Kidney (tissue), 14 donors: ENCODE measurements around the gene LIME1. TPM values are rescaled to one million over a fixed set of nuclear protein-coding genes. Genes with fewer than 3 reads are reported as not detected.

Source experiments
- DNase-seq, 5 donors: peaks; one replicate each; pipeline ENCODE4 v3.0.0-alpha.2; 2013 to 2020
- FAIRE-seq: peaks from 2 replicates; lab custom pipeline; 2012; peaks lifted over from hg19 to GRCh38; lab: Jason Lieb, UNC
- H3K27ac ChIP-seq, 2 donors: one replicate each; pipeline ENCODE4 v1.7.0; 2013; ENCODE audit warnings: low read depth in 2 of 2, low read length in 2 of 2, inconsistent platforms in 1 of 2
- H3K27me3 ChIP-seq: one replicate; pipeline ENCODE4 v1.7.1; 2013; ENCODE audit warnings: low read length, inconsistent platforms; ENCODE audit not compliant: control insufficient read depth, insufficient read depth
- H3K36me3 ChIP-seq, 3 donors: one replicate each; pipeline versions ENCODE4 v1.7.0 to v1.7.1; 2013; ENCODE audit warnings: low read length in 3 of 3, control low read depth in 1 of 3, inconsistent platforms in 1 of 3; ENCODE audit not compliant: insufficient read depth in 3 of 3, control insufficient read depth in 2 of 3
- H3K4me1 ChIP-seq, 3 donors: one replicate each; pipeline versions ENCODE4 v1.7.0 to v1.7.1; 2013; ENCODE audit warnings: low read length in 3 of 3, inconsistent platforms in 1 of 3, low read depth in 1 of 3; ENCODE audit not compliant: control insufficient read depth in 2 of 3, insufficient read depth in 2 of 3
- H3K4me3 ChIP-seq, 3 donors: one replicate each; pipeline versions ENCODE4 v1.7.0 to v1.8.1; 2013; ENCODE audit warnings: low read length in 3 of 3, control low read depth in 1 of 3, inconsistent platforms in 1 of 3
- H3K9ac ChIP-seq, 3 donors: one replicate each; pipeline versions ENCODE4 v1.7.0 to v1.7.1; 2013; ENCODE audit warnings: low read length in 3 of 3, control low read depth in 1 of 3, inconsistent platforms in 1 of 3
- H3K9me3 ChIP-seq, 3 donors: one replicate each; pipeline versions ENCODE4 v1.7.0 to v1.7.1; 2013; ENCODE audit warnings: low read length in 3 of 3, control low read depth in 1 of 3, inconsistent platforms in 1 of 3; ENCODE audit not compliant: control insufficient read depth in 2 of 3, insufficient read depth in 1 of 3
- intact Hi-C: fragments of 100-400 bp; cut with DNase I; formaldehyde crosslinking; loops from one replicate; pipeline ENCODE4 v1.11.1; 2022
- polyA plus RNA-seq: library from polyadenylated mRNA; stranded (reverse); fragments of 350-450 nt; fragmentation: Illumina TruSeq; extraction: RNeasy Lipid Tissue Mini Kit (QIAGEN cat#74804); gene quantifications from one replicate; pipeline ENCODE4 v1.2.3, GENCODE V29; 2014; ENCODE audit warnings: low read depth, low replicate concordance; ENCODE audit not compliant: insufficient read depth
- total RNA-seq: library from RNA; stranded (reverse); fragmentation: NEBNext Ultra II Directional; extraction: Animal tissue kit (Norgen Biotek cat#: 25700); gene quantifications from one replicate; pipeline ENCODE4 v1.2.1, GENCODE V29; 2021
- TF ChIP-seq, protein P1 (sequence below): IDR thresholded peaks from 3 replicates; pipeline ENCODE4 v1.5.1; 2012; ENCODE audit warnings: mild to moderate bottlenecking, moderate library complexity, borderline replicate concordance; ENCODE audit not compliant: insufficient read depth; ENCODE audit errors: extremely low read depth
- donor health status: control.
- donor health status: control.
- donor health status: control.
- donor health status: control.
- donor health status: control.
- donor health status: DM: yes; HTN: yes; CAD: no.
- donor health status: Normal renal cell carcinoma (clear cell type).

The LIME1 gene
- total and polyA plus RNA-seq, 2 donors from 2014 or later: 12.1 to 114 TPM

DNA sequence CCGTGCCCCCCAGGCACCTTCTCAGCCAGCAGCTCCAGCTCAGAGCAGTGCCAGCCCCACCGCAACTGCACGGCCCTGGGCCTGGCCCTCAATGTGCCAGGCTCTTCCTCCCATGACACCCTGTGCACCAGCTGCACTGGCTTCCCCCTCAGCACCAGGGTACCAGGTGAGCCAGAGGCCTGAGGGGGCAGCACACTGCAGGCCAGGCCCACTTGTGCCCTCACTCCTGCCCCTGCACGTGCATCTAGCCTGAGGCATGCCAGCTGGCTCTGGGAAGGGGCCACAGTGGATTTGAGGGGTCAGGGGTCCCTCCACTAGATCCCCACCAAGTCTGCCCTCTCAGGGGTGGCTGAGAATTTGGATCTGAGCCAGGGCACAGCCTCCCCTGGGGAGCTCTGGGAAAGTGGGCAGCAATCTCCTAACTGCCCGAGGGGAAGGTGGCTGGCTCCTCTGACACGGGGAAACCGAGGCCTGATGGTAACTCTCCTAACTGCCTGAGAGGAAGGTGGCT is 39.1 kb upstream of the LIME1 start:
- peaks cover 0 to 14% (median 0%) of the 10 kb centered on the region in 3 donors for H3K4me1 ChIP-seq
- no peak overlapping the region for H3K9ac ChIP-seq
- DNase-seq (peak in 2 of 5 donors; percentile 66 to 78), FAIRE-seq (no peak)
- TF ChIP-seq, protein P1, sequence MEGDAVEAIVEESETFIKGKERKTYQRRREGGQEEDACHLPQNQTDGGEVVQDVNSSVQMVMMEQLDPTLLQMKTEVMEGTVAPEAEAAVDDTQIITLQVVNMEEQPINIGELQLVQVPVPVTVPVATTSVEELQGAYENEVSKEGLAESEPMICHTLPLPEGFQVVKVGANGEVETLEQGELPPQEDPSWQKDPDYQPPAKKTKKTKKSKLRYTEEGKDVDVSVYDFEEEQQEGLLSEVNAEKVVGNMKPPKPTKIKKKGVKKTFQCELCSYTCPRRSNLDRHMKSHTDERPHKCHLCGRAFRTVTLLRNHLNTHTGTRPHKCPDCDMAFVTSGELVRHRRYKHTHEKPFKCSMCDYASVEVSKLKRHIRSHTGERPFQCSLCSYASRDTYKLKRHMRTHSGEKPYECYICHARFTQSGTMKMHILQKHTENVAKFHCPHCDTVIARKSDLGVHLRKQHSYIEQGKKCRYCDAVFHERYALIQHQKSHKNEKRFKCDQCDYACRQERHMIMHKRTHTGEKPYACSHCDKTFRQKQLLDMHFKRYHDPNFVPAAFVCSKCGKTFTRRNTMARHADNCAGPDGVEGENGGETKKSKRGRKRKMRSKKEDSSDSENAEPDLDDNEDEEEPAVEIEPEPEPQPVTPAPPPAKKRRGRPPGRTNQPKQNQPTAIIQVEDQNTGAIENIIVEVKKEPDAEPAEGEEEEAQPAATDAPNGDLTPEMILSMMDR: no peak
- peak overlapping the region in 1 of 3 donors; percentile 32 for H3K4me3 ChIP-seq
- no peaks in the 10 kb centered on the region for H3K27me3 ChIP-seq
- H3K36me3 ChIP-seq: no peaks in the 10 kb centered on the region
- H3K9me3 ChIP-seq: no peaks in the 10 kb centered on the region
- no peak overlapping the region for H3K27ac ChIP-seq
- intact Hi-C loops: no loop called here

GRCh38 chr20:63697868-63698545 is 38.5 kb upstream of the LIME1 start:
- FAIRE-seq: no peak
- peak in 2 of 5 donors; percentile 50 to 72 for DNase-seq
- no peak overlapping the region for H3K9ac ChIP-seq

DNA sequence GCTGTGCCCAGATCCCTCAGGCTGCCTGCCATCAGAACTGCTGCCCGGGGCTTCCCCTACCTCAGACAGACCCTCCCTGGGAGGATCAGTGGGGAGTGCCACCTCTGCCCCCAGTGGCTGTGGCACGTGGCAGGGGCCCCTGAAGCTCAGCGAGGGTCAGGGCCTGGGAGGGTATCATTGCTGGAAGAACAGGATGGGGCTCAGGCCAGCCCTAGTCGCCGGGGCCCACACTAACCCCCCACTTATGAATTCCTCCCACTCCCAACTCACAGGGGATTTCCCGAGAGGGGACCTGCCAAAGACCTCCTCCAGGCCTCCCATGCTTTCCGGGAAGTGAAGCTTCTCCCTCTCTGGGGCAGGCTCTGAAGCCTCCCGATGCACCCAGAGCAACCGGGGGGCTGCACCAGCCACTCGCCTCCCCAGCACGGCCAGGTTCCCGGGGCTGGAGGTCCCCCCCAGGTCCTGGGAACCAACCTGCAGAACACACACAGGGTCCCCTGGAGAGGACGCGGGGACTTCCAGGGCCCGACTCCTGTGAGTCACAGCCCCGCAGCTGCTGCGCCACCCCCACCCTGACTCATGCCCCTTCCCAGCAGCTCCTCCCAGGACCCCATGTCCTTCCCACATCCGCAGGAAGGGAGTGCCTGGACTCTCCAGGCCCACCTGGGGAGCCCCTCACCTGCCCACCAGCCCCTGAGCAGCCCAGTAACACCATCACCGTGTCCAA is 37.6 kb upstream of the LIME1 start:
- no peak overlapping the region for H3K4me3 ChIP-seq
- peak overlapping the region in 1 of 2 donors; percentile 32 for H3K27ac ChIP-seq
- H3K9ac ChIP-seq: no peak overlapping the region
- no peaks in the 10 kb centered on the region for H3K27me3 ChIP-seq
- peaks cover 0 to 14% (median 0%) of the 10 kb centered on the region in 3 donors for H3K4me1 ChIP-seq
- no peak for FAIRE-seq
- intact Hi-C loops: no loop called here
- TF ChIP-seq, protein P1: no peak
- H3K9me3 ChIP-seq: no peaks in the 10 kb centered on the region
- peaks cover 0 to 4% (median 2%) of the 10 kb centered on the region in 3 donors for H3K36me3 ChIP-seq
- peak in 2 of 5 donors; percentile 46 to 95 for DNase-seq

More at GRCh38 chr20:63697868-63698545, 38.5 kb upstream of the LIME1 start:
- peaks cover 0 to 14% (median 0%) of the 10 kb centered on the region in 3 donors for H3K4me1 ChIP-seq
- no peak overlapping the region for H3K4me3 ChIP-seq
- no peaks in the 10 kb centered on the region for H3K27me3 ChIP-seq
- no peak overlapping the region for H3K27ac ChIP-seq
- peaks cover 0 to 2% (median 0%) of the 10 kb centered on the region in 3 donors for H3K36me3 ChIP-seq
- H3K9me3 ChIP-seq: no peaks in the 10 kb centered on the region
- intact Hi-C loops: no loop called here
- TF ChIP-seq, protein P1: no peak
